RWPE1 (cell line): ENCODE measurements around the gene VWA5B2.

Experiments used
- CTCF ChIA-PET: fragments of 350-600 bp; sonication (Branson Sonifier 250); formaldehyde crosslinking; extraction: SDS; loops from one replicate; lab custom pipeline; 2021; lab: Yijun Ruan, JAX
- POLR2A ChIA-PET: fragments of 400-600 bp; formaldehyde crosslinking; extraction: SDS; loops from one replicate; lab custom pipeline; 2020; ENCODE audit warnings: antibody characterized with exemption; ENCODE audit not compliant: low non-redundant PET; lab: Yijun Ruan, JAX
- DNase-seq: peaks from one replicate; pipeline ENCODE4 v3.0.0; 2012; ENCODE audit warnings: low spot score
- H3K27ac ChIP-seq: fragments of 450-650 bp; 2 replicates; pipeline ENCODE4 v1.5.1; 2017
- CTCF ChIP-seq: fragments of 450-650 bp; conservative IDR thresholded peaks from 2 replicates; pipeline ENCODE4 v1.5.1; 2017; ENCODE audit warnings: low read depth, mild to moderate bottlenecking

Gene VWA5B2

GRCh38 chr3:184289426-184289938 is 60.1 kb downstream of the VWA5B2 start:
- ChIA-PET CTCF (interaction anchor here (0.6 to 1.6 kb wide), 12 partner anchors 9 to 1197 kb away, joined by 3 to 5 read pairs (median 4); partner anchors contain the start of genes CAMK2N2 and EEF1AKMT4), POLR2A (no interaction called here)
- peak; percentile 68 for DNase-seq
- TF ChIP-seq CTCF: peak; percentile 74
- no peak overlapping the region for H3K27ac ChIP-seq

- no peak for DNase-seq
- ChIA-PET POLR2A (no interaction called here), CTCF (no interaction called here)
- TF ChIP-seq CTCF: no peak
- no peak overlapping the region for H3K27ac ChIP-seq
Measured at GRCh38 chr3:184290331-184290730, 60.9 kb downstream of the VWA5B2 start.

- DNase-seq: no peak
- no peak for TF ChIP-seq CTCF
- ChIA-PET POLR2A (interaction anchor here (0.6 kb wide), 1 partner anchor 292 kb away, joined by 3 read pairs; no protein-coding TSS in a partner anchor), CTCF (no interaction called here)
- H3K27ac ChIP-seq: no peak overlapping the region
Measured at GRCh38 chr3:184291044-184291737, 61.8 kb downstream of the VWA5B2 start.
